H1 (cell line): ENCODE results near the gene LAMA4. TPM values are rescaled to one million over a fixed set of nuclear protein-coding genes. Genes with fewer than 3 reads are reported as not detected.

Experiments
- CTCF ChIA-PET: fragments of 300-600 bp; sonication (Branson Sonifier 250); formaldehyde crosslinking; loops from one replicate; lab custom pipeline; 2021; ENCODE audit not compliant: partially characterized antibody; lab: Charles Lee
- POLR2A ChIA-PET: fragments of 300-600 bp; sonication (Branson Sonifier 250); formaldehyde crosslinking; loops from one replicate; lab custom pipeline; 2021; ENCODE audit warnings: inconsistent platforms; ENCODE audit not compliant: partially characterized antibody; lab: Charles Lee
- DNase-seq, 2 experiments: peaks; one replicate each; pipeline versions ENCODE4 v3.0.0 to v3.0.0-alpha.2; 2010 to 2022; ENCODE audit warnings: low spot score in 2 of 2, low read depth in 1 of 2, mixed read lengths in 1 of 2
- FAIRE-seq: peaks from 2 replicates; lab custom pipeline; 2011; peaks lifted over from hg19 to GRCh38; lab: Jason Lieb, UNC
- H2AFZ ChIP-seq: 2 replicates; pipeline ENCODE4 v1.8.1; 2012; ENCODE audit warnings: low read length, inconsistent platforms
- H2AK5ac ChIP-seq: 2 replicates; pipeline ENCODE4 v1.6.1; 2013; ENCODE audit warnings: low read depth, low read length
- H2BK120ac ChIP-seq: replicated peaks from 2 replicates; pipeline ENCODE3; 2013; ENCODE audit warnings: low read depth, low read length, inconsistent platforms
- H2BK12ac ChIP-seq: 2 replicates; pipeline ENCODE4 v1.6.1; 2013; ENCODE audit warnings: low read depth, low read length
- H2BK15ac ChIP-seq: 2 replicates; pipeline ENCODE4 v1.6.1; 2013; ENCODE audit warnings: low read length
- H2BK20ac ChIP-seq: 2 replicates; pipeline ENCODE4 v1.6.1; 2013; ENCODE audit warnings: low read length
- H2BK5ac ChIP-seq: 2 replicates; pipeline ENCODE4 v1.6.1; 2013; ENCODE audit warnings: low read depth, low read length
- H3K14ac ChIP-seq: 2 replicates; pipeline ENCODE4 v1.6.1; 2013; ENCODE audit warnings: inconsistent platforms; ENCODE audit not compliant: insufficient read length
- H3K18ac ChIP-seq: 2 replicates; pipeline ENCODE4 v1.6.1; 2013; ENCODE audit warnings: low read length; ENCODE audit errors: extremely low read depth
- H3K23ac ChIP-seq: 2 replicates; pipeline ENCODE4 v1.6.1; 2013; ENCODE audit warnings: inconsistent platforms; ENCODE audit not compliant: insufficient read length
- H3K23me2 ChIP-seq: 2 replicates; pipeline ENCODE4 v1.6.1; 2013; ENCODE audit warnings: low read depth, low read length
- H3K27ac ChIP-seq: 2 replicates; pipeline ENCODE4 v1.6.1; 2011; ENCODE audit warnings: low read depth, low read length, inconsistent platforms
- H3K27me3 ChIP-seq, 4 experiments: replicated peaks in 1 of 4; 1 replicate in 1 of 4; 2 replicates in 3 of 4; pipeline versions ENCODE4 v1.6.1 to v1.8.1; 2011 to 2013; ENCODE audit warnings: low read length in 3 of 4, mild to moderate bottlenecking in 3 of 4, inconsistent platforms in 2 of 4, mixed read lengths in 2 of 4, moderate library complexity in 1 of 4; ENCODE audit not compliant: control insufficient read depth in 3 of 4, insufficient read depth in 3 of 4; ENCODE audit errors: extremely low read depth in 1 of 4
- H3K36me3 ChIP-seq, 4 experiments: 2 replicates each; pipeline versions ENCODE4 v1.6.1 to v1.8.1; 2011 to 2013; ENCODE audit warnings: mild to moderate bottlenecking in 4 of 4, low read length in 3 of 4, moderate library complexity in 2 of 4, control low read depth in 1 of 4, inconsistent platforms in 1 of 4; ENCODE audit not compliant: insufficient read depth in 4 of 4, control insufficient read depth in 2 of 4
- H3K4ac ChIP-seq: replicated peaks from 2 replicates; pipeline ENCODE3; 2013; ENCODE audit warnings: low read length, low read depth, mixed read lengths, inconsistent platforms; ENCODE audit not compliant: insufficient read length
- H3K4me1 ChIP-seq, 4 experiments: replicated peaks in 1 of 4; 1 replicate in 1 of 4; 2 replicates in 3 of 4; pipeline versions ENCODE4 v1.6.1 to v1.8.1; 2011 to 2013; ENCODE audit warnings: low read length in 3 of 4, inconsistent platforms in 2 of 4, mixed read lengths in 1 of 4; ENCODE audit not compliant: insufficient read depth in 4 of 4, control insufficient read depth in 3 of 4
- H3K4me2 ChIP-seq, 2 experiments: 2 replicates each; pipeline versions ENCODE4 v1.6.1 to v1.8.1; 2011 to 2013; ENCODE audit warnings: low read depth in 2 of 2, low read length in 2 of 2, control low read depth in 1 of 2, inconsistent platforms in 1 of 2, mild to moderate bottlenecking in 1 of 2; ENCODE audit not compliant: insufficient read depth in 1 of 2
- H3K4me3 ChIP-seq, 4 experiments: fragments of 200-600, 300-600 bp in 1 of 4; sonication (generic), shearing (Covaris generic), sonication (Bioruptor Twin) in 1 of 4; 2 replicates each; pipeline versions ENCODE4 v1.5.1 to v1.8.1; 2011 to 2016; ENCODE audit warnings: low read length in 4 of 4, low read depth in 3 of 4, control low read depth in 2 of 4, inconsistent platforms in 2 of 4, mild to moderate bottlenecking in 2 of 4, mixed read lengths in 1 of 4, moderate library complexity in 1 of 4; ENCODE audit not compliant: insufficient read depth in 2 of 4; ENCODE audit errors: extremely low read depth in 1 of 4
- H3K56ac ChIP-seq: replicated peaks from 2 replicates; pipeline ENCODE3; 2013; ENCODE audit warnings: low read depth, mild to moderate bottlenecking, mixed read lengths, low read length, inconsistent platforms; ENCODE audit not compliant: insufficient read length
- H3K79me1 ChIP-seq: 2 replicates; pipeline ENCODE4 v1.6.1; 2013; ENCODE audit warnings: low read depth, low read length, control low read depth
- H3K79me2 ChIP-seq, 2 experiments: 2 replicates each; pipeline versions ENCODE4 v1.6.1 to v1.8.1; 2012 to 2013; ENCODE audit warnings: low read length in 2 of 2, mild to moderate bottlenecking in 2 of 2, inconsistent platforms in 1 of 2; ENCODE audit not compliant: insufficient read depth in 2 of 2, control insufficient read depth in 1 of 2
- H3K9ac ChIP-seq, 4 experiments: replicated peaks in 1 of 4; 1 replicate in 1 of 4; 2 replicates in 3 of 4; pipeline versions ENCODE4 v1.6.1 to v1.8.1; 2011 to 2013; ENCODE audit warnings: low read depth in 3 of 4, low read length in 3 of 4, control low read depth in 2 of 4, mild to moderate bottlenecking in 2 of 4, moderate library complexity in 2 of 4, inconsistent platforms in 1 of 4; ENCODE audit errors: extremely low read depth in 1 of 4
- H3K9me3 ChIP-seq, 2 experiments: 2 replicates each; pipeline versions ENCODE4 v1.6.1 to v1.8.1; 2012 to 2013; ENCODE audit warnings: mild to moderate bottlenecking in 2 of 2, moderate library complexity in 2 of 2, control low read depth in 1 of 2, inconsistent platforms in 1 of 2, low read depth in 1 of 2, low read length in 1 of 2, mixed read lengths in 1 of 2; ENCODE audit not compliant: insufficient read depth in 2 of 2
- H4K20me1 ChIP-seq, 2 experiments: replicated peaks in 1 of 2; 2 replicates each; pipeline versions ENCODE3 to v1.8.1; 2011 to 2013; ENCODE audit warnings: inconsistent platforms in 2 of 2, low read length in 2 of 2, mild to moderate bottlenecking in 1 of 2; ENCODE audit not compliant: insufficient read depth in 2 of 2, control insufficient read depth in 1 of 2
- H4K5ac ChIP-seq: 2 replicates; pipeline ENCODE4 v1.6.1; 2013; ENCODE audit warnings: low read length, low read depth, mixed read lengths, inconsistent platforms; ENCODE audit not compliant: insufficient read length
- H4K8ac ChIP-seq: 2 replicates; pipeline ENCODE4 v1.8.0; 2013; ENCODE audit warnings: mild to moderate bottlenecking, moderate library complexity, low read length, inconsistent platforms; ENCODE audit not compliant: insufficient read depth; ENCODE audit errors: extremely low read depth
- H4K91ac ChIP-seq: replicated peaks from 2 replicates; pipeline ENCODE3; 2013; ENCODE audit warnings: low read length, mixed read lengths, inconsistent platforms; ENCODE audit not compliant: insufficient read length
- CBX5 ChIP-seq: fragments of 300-800, 300-1000 bp; sonication (generic); IDR thresholded peaks from 2 replicates; pipeline ENCODE4 v1.7.1; 2016; ENCODE audit warnings: antibody characterized with exemption, low read length, low read depth
- EP300 ChIP-seq, 2 experiments: IDR thresholded peaks; 1 replicate in 1 of 2; 2 replicates in 1 of 2; pipeline ENCODE4 v1.6.1; 2011 to 2012; ENCODE audit warnings: low read depth in 2 of 2, low read length in 2 of 2, mild to moderate bottlenecking in 2 of 2, borderline replicate concordance in 1 of 2, inconsistent platforms in 1 of 2, moderate library complexity in 1 of 2
- WGBS, 2 experiments: shearing (Covaris generic) in 1 of 2; methylation state at CpG; one replicate each; pipeline versions ENCODE4 v1.1.6 to v1.1.7; 2013 to 2015; ENCODE audit warnings: low lambda C conversion rate in 2 of 2, mixed read lengths in 2 of 2, inconsistent platforms in 1 of 2, low coverage in 1 of 2, missing lambda C conversion rate in 1 of 2; ENCODE audit not compliant: insufficient replicate concordance in 2 of 2, insufficient coverage in 1 of 2, insufficient read length in 1 of 2; ENCODE audit errors: extremely low coverage in 1 of 2, missing lambda C conversion rate in 1 of 2; 5-methylcytosine and 5-hydroxymethylcytosine counted together
- polyA plus RNA-seq, 7 experiments: library from polyadenylated mRNA; depleted of rRNA in 3 of 7; stranded (reverse) in 5 of 7; unstranded in 2 of 7; fragments of >200 nt in 5 of 7; fragments of 200-250 nt in 2 of 7; gene quantifications; 1 replicate in 5 of 7; 2 replicates in 1 of 7; 4 replicates in 1 of 7; pipeline versions ENCODE4 v1.2.1 to v1.2.3, GENCODE V29; 2011 to 2013; ENCODE audit warnings: missing spikeins in 2 of 7, mixed read lengths in 2 of 7
- total RNA-seq: library from RNA; stranded (reverse); fragmentation: NEBNext Ultra II Directional; extraction: Animal tissue kit (Norgen Biotek cat#: 25700); gene quantifications from 2 replicates; pipeline ENCODE4 v1.2.1, GENCODE V29; 2021

LAMA4 gene
- total and polyA plus RNA-seq, 2 of the 8 experiments (the other 6 are each of a cell fraction or from before 2014, with no cell fraction given): 0.95 to 1.5 TPM

DNA sequence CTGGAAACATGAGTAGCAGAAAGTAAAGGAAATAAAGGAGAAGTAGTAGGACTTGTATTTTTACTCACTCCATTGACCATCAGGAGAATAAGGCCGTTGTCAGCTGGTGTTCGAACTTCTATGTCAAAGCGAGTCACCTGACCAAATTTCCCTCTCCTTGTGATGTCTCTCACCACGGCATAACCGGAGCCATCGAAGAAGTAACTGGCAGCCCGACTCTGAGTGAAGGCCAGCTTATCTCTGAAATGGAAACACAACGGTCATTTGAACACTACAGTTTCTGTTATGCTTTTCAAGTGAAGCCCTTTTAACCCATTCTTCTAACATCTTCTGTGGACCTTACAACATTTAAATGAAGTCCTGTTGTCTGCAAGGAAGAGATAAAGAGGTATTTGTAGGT lies 115.3 kb downstream of the LAMA4 start:
- H3K36me3 ChIP-seq: no peaks in the 10 kb centered on the region
- no peak for TF ChIP-seq EP300 (IDR thresholded peaks at IDR 0.05; ENCODE audit: borderline replicate concordance in 1 of 2, low read depth in 2 of 2, low read length in 2 of 2)
- no peak for TF ChIP-seq CBX5

More for the DNA sequence above, 115.3 kb downstream of the LAMA4 start:
- no peak overlapping the region for H3K4me2 ChIP-seq
- H2BK20ac ChIP-seq: no peak overlapping the region
- H2BK120ac ChIP-seq: no peak overlapping the region
- H3K23me2 ChIP-seq: no peaks in the 10 kb centered on the region
- peak overlapping the region; percentile 34; the same call in 1 of the 2 replicates for H2AFZ ChIP-seq
- no peak overlapping the region for H2BK12ac ChIP-seq
- H3K79me2 ChIP-seq: no peaks in the 10 kb centered on the region
- H4K20me1 ChIP-seq: no peaks in the 10 kb centered on the region
- no peak overlapping the region for H3K14ac ChIP-seq
- no peaks in the 10 kb centered on the region for H3K79me1 ChIP-seq
- no peak overlapping the region for H3K23ac ChIP-seq
- ChIA-PET CTCF (no interaction called here), POLR2A (no interaction called here)
- no peak overlapping the region for H4K8ac ChIP-seq
- no peak overlapping the region for H3K4ac ChIP-seq
- H4K91ac ChIP-seq: no peak overlapping the region
- no peak overlapping the region for H3K4me3 ChIP-seq
- H3K4me1 ChIP-seq: no peaks in the 10 kb centered on the region
- H3K9ac ChIP-seq: no peak overlapping the region
- no peak overlapping the region for H2BK15ac ChIP-seq
- DNase-seq (no peak), FAIRE-seq (no peak)
- H2BK5ac ChIP-seq: no peak overlapping the region
- no peaks in the 10 kb centered on the region for H3K9me3 ChIP-seq
- H3K27ac ChIP-seq: no peak overlapping the region
- no peak overlapping the region for H3K56ac ChIP-seq
- H4K5ac ChIP-seq: no peak overlapping the region
- H3K27me3 ChIP-seq: no peaks in the 10 kb centered on the region
- no peak overlapping the region for H2AK5ac ChIP-seq
- WGBS, 2 experiments: 94% methylated on average over 8 of the region's 8 CpGs; no CpG with 5 or more reads in 1 of the 2 experiments
- no peak overlapping the region for H3K18ac ChIP-seq
